BE2C (cell line): Measurements from ENCODE around the gene FBRSL1.
A peak's percentile ranks its signal among the peaks of the same experiment; 100 is the strongest.

Source experiments
- DNase-seq: peaks from one replicate; pipeline ENCODE4 v3.0.0-alpha.2; 2020
- H3K27me3 ChIP-seq: fragments of 250-450 bp; sonication (Bioruptor Pico); 2 replicates; pipeline ENCODE4 v1.5.1; 2020; ENCODE audit warnings: mild to moderate bottlenecking
- H3K36me3 ChIP-seq: fragments of 250-450 bp; sonication (Bioruptor Pico); 2 replicates; pipeline ENCODE4 v1.5.1; 2020; ENCODE audit warnings: mild to moderate bottlenecking
- H3K4me1 ChIP-seq: fragments of 250-450 bp; sonication (Bioruptor Pico); 2 replicates; pipeline ENCODE4 v1.5.1; 2020
- H3K4me3 ChIP-seq: 2 replicates; pipeline ENCODE4 v1.5.1; 2011; ENCODE audit warnings: low read depth, low read length
- H3K9me3 ChIP-seq: fragments of 250-450 bp; sonication (Bioruptor Pico); 2 replicates; pipeline ENCODE4 v1.5.1; 2020
- CTCF ChIP-seq: IDR thresholded peaks from 2 replicates; pipeline ENCODE4 v1.5.1; 2012; ENCODE audit warnings: mild to moderate bottlenecking, low read depth, low read length

The FBRSL1 gene

GRCh38 chr12:132464820-132465219, 25.1 kb upstream of the FBRSL1 start:
- Histone ChIP-seq H3K9me3 (no peaks in the 10 kb centered on the region), H3K36me3 (no peaks in the 10 kb centered on the region), H3K4me1 (no peaks in the 10 kb centered on the region), H3K4me3 (no peak overlapping the region), H3K27me3 (no peaks in the 10 kb centered on the region)
- no peak for DNase-seq
- no peak for TF ChIP-seq CTCF

- H3K27me3 ChIP-seq: no peaks in the 10 kb centered on the region
- no peaks in the 10 kb centered on the region for H3K9me3 ChIP-seq
- H3K4me1 ChIP-seq: no peaks in the 10 kb centered on the region
- peak; percentile 8 for DNase-seq
- no peak for TF ChIP-seq CTCF
- H3K36me3 ChIP-seq: no peaks in the 10 kb centered on the region
- H3K4me3 ChIP-seq: no peak overlapping the region
Measured at GRCh38 chr12:132465269-132466190, 24.4 kb upstream of the FBRSL1 start.

GRCh38 chr12:132466241-132467201, 23.4 kb upstream of the FBRSL1 start:
- Histone ChIP-seq H3K4me3 (no peak overlapping the region), H3K36me3 (no peaks in the 10 kb centered on the region), H3K27me3 (no peaks in the 10 kb centered on the region), H3K4me1 (no peaks in the 10 kb centered on the region), H3K9me3 (no peaks in the 10 kb centered on the region)
- peak; percentile 11 for DNase-seq
- TF ChIP-seq CTCF: no peak

GRCh38 chr12:132467511-132467910, 22.4 kb upstream of the FBRSL1 start:
- Histone ChIP-seq H3K4me3 (no peak overlapping the region), H3K27me3 (no peaks in the 10 kb centered on the region), H3K36me3 (no peaks in the 10 kb centered on the region), H3K4me1 (no peaks in the 10 kb centered on the region), H3K9me3 (no peaks in the 10 kb centered on the region)
- TF ChIP-seq CTCF: no peak
- no peak for DNase-seq

- TF ChIP-seq CTCF: no peak
- H3K4me3 ChIP-seq: no peak overlapping the region
- H3K36me3 ChIP-seq: no peaks in the 10 kb centered on the region
- no peak for DNase-seq
- no peaks in the 10 kb centered on the region for H3K4me1 ChIP-seq
- no peaks in the 10 kb centered on the region for H3K27me3 ChIP-seq
- no peaks in the 10 kb centered on the region for H3K9me3 ChIP-seq
Measured at GRCh38 chr12:132469423-132469822, 20.5 kb upstream of the FBRSL1 start.
